IMR-90 (cell line): Measurements from ENCODE around the gene OTUD6A. TPM values are rescaled to one million over a fixed set of nuclear protein-coding genes. Genes with fewer than 3 reads are reported as not detected.

Experiments
- ATAC-seq: fragments of 200-7000 bp; cut with Tn5 transposase; 2 replicates; pipeline ENCODE4 v1.9.1; 2020; ENCODE audit warnings: low read depth, mild to moderate bottlenecking, moderate library complexity
- BruUV-seq: library from RNA; stranded (reverse); fragments of 400-500 nt; replicated peaks from 2 replicates; lab custom pipeline; 2021; lab: Mats Ljungman, UMichigan
- CTCF ChIA-PET: fragments of 300-600 bp; formaldehyde crosslinking; extraction: SDS; loops from one replicate; lab custom pipeline; 2021; ENCODE audit warnings: antibody characterized with exemption; lab: Yijun Ruan, JAX
- POLR2A ChIA-PET: fragments of 300-600 bp; sonication (Branson Sonifier 250); formaldehyde crosslinking; loops from one replicate; lab custom pipeline; 2022; ENCODE audit warnings: antibody characterized with exemption; ENCODE audit not compliant: unreplicated experiment; lab: Charles Lee
- DNase-seq: peaks from one replicate; pipeline ENCODE4 v3.0.0; 2013
- H2AFZ ChIP-seq: replicated peaks from 2 replicates; pipeline ENCODE3; 2013; ENCODE audit warnings: low read length, mild to moderate bottlenecking; ENCODE audit not compliant: poor library complexity
- H2AK5ac ChIP-seq: 2 replicates; pipeline ENCODE4 v1.6.1; 2013; ENCODE audit warnings: low read depth, low read length, inconsistent platforms
- H2AK9ac ChIP-seq: replicated peaks from 2 replicates; pipeline ENCODE3; 2013; ENCODE audit warnings: mild to moderate bottlenecking, low read depth, low read length, moderate library complexity; ENCODE audit not compliant: poor library complexity
- H2BK120ac ChIP-seq: 2 replicates; pipeline ENCODE4 v1.6.1; 2013; ENCODE audit warnings: low read depth, low read length, inconsistent platforms
- H2BK15ac ChIP-seq: 3 replicates; pipeline ENCODE4 v1.6.1; 2013; ENCODE audit warnings: low read depth, low read length, inconsistent platforms
- H2BK20ac ChIP-seq: 2 replicates; pipeline ENCODE4 v1.6.1; 2013; ENCODE audit warnings: low read depth, mild to moderate bottlenecking, inconsistent platforms, low read length, moderate library complexity
- H2BK5ac ChIP-seq: 2 replicates; pipeline ENCODE4 v1.6.1; 2013; ENCODE audit warnings: mild to moderate bottlenecking, low read depth, low read length, inconsistent platforms; ENCODE audit not compliant: poor library complexity, severe bottlenecking
- H3K14ac ChIP-seq: replicated peaks from 2 replicates; pipeline ENCODE4 v1.6.1; 2013; ENCODE audit warnings: low read depth, low read length, inconsistent platforms
- H3K18ac ChIP-seq: 2 replicates; pipeline ENCODE4 v1.6.1; 2013; ENCODE audit warnings: low read depth, low read length, control low read depth
- H3K23ac ChIP-seq: 2 replicates; pipeline ENCODE4 v1.6.1; 2013; ENCODE audit warnings: low read depth, low read length, inconsistent platforms
- H3K27ac ChIP-seq: 2 replicates; pipeline ENCODE4 v1.5.1; 2013; ENCODE audit warnings: mild to moderate bottlenecking, control low read depth, low read length; ENCODE audit not compliant: insufficient read depth
- H3K27me3 ChIP-seq: 2 replicates; pipeline ENCODE4 v1.6.1; 2013; ENCODE audit warnings: low read length; ENCODE audit not compliant: control insufficient read depth, insufficient read depth
- H3K36me3 ChIP-seq: 2 replicates; pipeline ENCODE4 v1.6.1; 2013; ENCODE audit warnings: low read length, mixed read lengths; ENCODE audit not compliant: control insufficient read depth, insufficient read depth
- H3K4ac ChIP-seq: 2 replicates; pipeline ENCODE4 v1.6.1; 2013; ENCODE audit warnings: low read depth, low read length, inconsistent platforms
- H3K4me1 ChIP-seq: 2 replicates; pipeline ENCODE4 v1.6.1; 2013; ENCODE audit warnings: low read length, mixed read lengths; ENCODE audit not compliant: control insufficient read depth, insufficient read depth
- H3K4me2 ChIP-seq: 2 replicates; pipeline ENCODE4 v1.6.1; 2013; ENCODE audit warnings: low read depth, mild to moderate bottlenecking, control low read depth, low read length, moderate library complexity
- H3K4me3 ChIP-seq: 2 replicates; pipeline ENCODE4 v1.5.1; 2013; ENCODE audit warnings: low read depth, mild to moderate bottlenecking, control low read depth, low read length, moderate library complexity; ENCODE audit not compliant: insufficient read depth
- H3K56ac ChIP-seq: 2 replicates; pipeline ENCODE4 v1.6.1; 2013; ENCODE audit warnings: low read length, inconsistent platforms; ENCODE audit not compliant: insufficient read depth; ENCODE audit errors: extremely low read depth
- H3K79me1 ChIP-seq, 2 experiments: 2 replicates each; pipeline ENCODE4 v1.6.1; 2013; ENCODE audit warnings: low read length in 2 of 2, inconsistent platforms in 1 of 2, low read depth in 1 of 2
- H3K9ac ChIP-seq: 2 replicates; pipeline ENCODE4 v1.6.1; 2013; ENCODE audit warnings: low read depth, low read length, control low read depth
- H3K9me1 ChIP-seq: 2 replicates; pipeline ENCODE4 v1.6.1; 2013; ENCODE audit warnings: low read length, inconsistent platforms; ENCODE audit not compliant: insufficient read depth
- H3K9me3 ChIP-seq: 2 replicates; pipeline ENCODE4 v1.6.1; 2013; ENCODE audit warnings: low read length; ENCODE audit not compliant: control insufficient read depth, insufficient read depth
- H4K20me1 ChIP-seq: 2 replicates; pipeline ENCODE4 v1.6.1; 2013; ENCODE audit warnings: low read length, inconsistent platforms; ENCODE audit not compliant: insufficient read depth
- H4K5ac ChIP-seq: 2 replicates; pipeline ENCODE4 v1.6.1; 2013; ENCODE audit warnings: mild to moderate bottlenecking, low read depth, low read length, control low read depth
- H4K8ac ChIP-seq, 2 experiments: 2 replicates each; pipeline ENCODE4 v1.6.1; 2013; ENCODE audit warnings: low read depth in 2 of 2, low read length in 2 of 2, control low read depth in 1 of 2, inconsistent platforms in 1 of 2
- H4K91ac ChIP-seq: 2 replicates; pipeline ENCODE4 v1.6.1; 2013; ENCODE audit warnings: low read depth, low read length, inconsistent platforms; ENCODE audit not compliant: insufficient read depth
- POLR2A ChIP-seq: IDR thresholded peaks from 2 replicates; pipeline ENCODE4 v1.6.1; 2012; ENCODE audit warnings: mild to moderate bottlenecking, low read depth, low read length
- RAD21 ChIP-seq: IDR thresholded peaks from 2 replicates; pipeline ENCODE4 v1.6.1; 2012; ENCODE audit warnings: low read length, improper control_type of control experiment
- RFX5 ChIP-seq: IDR thresholded peaks from 2 replicates; pipeline ENCODE4 v1.8.0; 2012; ENCODE audit warnings: low read depth, mild to moderate bottlenecking, low read length, moderate library complexity
- WGBS, 2 experiments: methylation state at CpG; one replicate each; pipeline versions ENCODE4 v1.1.5 to v1.1.7; 2013; ENCODE audit warnings: missing lambda C conversion rate in 2 of 2; ENCODE audit not compliant: insufficient read length in 1 of 2; ENCODE audit errors: extremely low coverage in 2 of 2; 5-methylcytosine and 5-hydroxymethylcytosine counted together
- dilution Hi-C: fragments of 300-500 bp; cut with HindIII; formaldehyde crosslinking; loops from one replicate; pipeline ENCODE4 v1.14.3; 2018; ENCODE audit warnings: low sequenced_read_pairs; ENCODE audit not compliant: unreplicated experiment
- in situ Hi-C: fragments of 300-500 bp; cut with MboI; formaldehyde crosslinking; loops from 3 replicates; pipeline ENCODE4 v1.14.3; 2019; ENCODE audit warnings: low sequenced_read_pairs, inconsistent platforms, mixed read lengths
- intact Hi-C: fragments of 100-400 bp; cut with micrococcal nuclease; formaldehyde crosslinking; loops from 2 replicates; pipeline ENCODE4 v1.10.0; 2022
- polyA plus RNA-seq, 3 experiments: library from polyadenylated mRNA; depleted of rRNA; stranded (reverse); fragments of >200 nt; gene quantifications; 2 replicates each; pipeline ENCODE4 v1.2.3, GENCODE V29; 2012; ENCODE audit warnings: low replicate concordance in 1 of 3
- total RNA-seq: library from RNA; depleted of rRNA; stranded (reverse); fragments of >200 nt; gene quantifications from 2 replicates; pipeline ENCODE4 v1.2.3, GENCODE V29; 2012
- TF ChIP-seq, protein P1 (sequence below): fragments of 150-350 bp; IDR thresholded peaks from 2 replicates; pipeline ENCODE4 v1.6.1; 2017; ENCODE audit warnings: mild to moderate bottlenecking, antibody characterized with exemption, low read length, low read depth

OTUD6A gene
- total and polyA plus RNA-seq, 2 of the 4 experiments (the other 2 are of a cell fraction), result not detected

DNA sequence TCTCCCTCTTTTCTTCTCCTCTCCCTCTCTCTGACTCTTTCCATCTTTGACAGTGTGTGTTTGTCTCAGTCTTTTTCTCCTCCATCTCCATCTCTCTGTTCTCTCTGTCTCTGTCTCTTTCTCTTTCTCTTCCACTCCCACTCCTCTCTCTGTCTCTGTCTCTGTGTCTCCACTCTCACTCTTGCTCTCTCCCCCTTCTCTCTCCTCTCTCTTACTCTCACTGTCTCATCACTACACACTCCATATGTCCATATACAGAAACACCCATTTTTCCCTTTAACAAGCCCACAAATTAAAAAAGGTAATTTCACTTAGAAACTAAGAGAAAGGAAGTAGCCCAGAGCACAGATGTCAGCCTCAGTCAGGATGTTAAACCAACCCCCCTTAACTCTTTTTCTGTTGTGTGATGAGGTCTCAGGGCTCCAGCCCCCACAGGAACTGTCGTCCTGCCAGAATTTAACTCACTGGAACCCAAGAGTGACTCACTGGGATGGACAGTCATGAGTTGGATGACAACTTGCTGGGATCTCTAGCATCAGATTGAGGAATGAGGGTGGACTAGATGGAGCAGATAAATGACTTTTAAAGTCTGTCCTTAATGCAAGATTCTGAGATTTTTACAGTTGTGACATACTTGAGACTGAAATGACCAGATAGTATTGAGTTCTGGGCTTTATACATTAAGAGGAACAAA lies 27.5 kb downstream of the OTUD6A start:
- Histone ChIP-seq H2AK5ac (no peak overlapping the region), H2BK15ac (no peak overlapping the region), H4K91ac (0 out of 2 replicates have a peak overlapping the region, but pooled peaks have one; percentile 10), H3K9me3 (no peaks in the 10 kb centered on the region), H3K56ac (no peak overlapping the region), H3K14ac (no peak overlapping the region), H4K5ac (peak overlapping the region; percentile 52; the same call in 1 of the 2 replicates), H3K4me2 (no peak overlapping the region), H2BK20ac (no peak overlapping the region; the same call in 1 of the 2 replicates), H3K23ac (no peak overlapping the region), H3K9ac (no peak overlapping the region), H3K27ac (peak overlapping the region; percentile 52; the same call in 1 of the 2 replicates), H4K20me1 (no peaks in the 10 kb centered on the region), H3K9me1 (no peaks in the 10 kb centered on the region), H3K4me3 (no peak overlapping the region), H3K36me3 (no peaks in the 10 kb centered on the region), H3K4me1 (peaks cover 7% of the 10 kb centered on the region), H2BK120ac (peak overlapping the region; percentile 49; the same call in 1 of the 2 replicates), H2AK9ac (no peak overlapping the region), H3K79me1 (no peaks in the 10 kb centered on the region), H2AFZ (no peak overlapping the region), H3K4ac (no peak overlapping the region), H4K8ac (no peak overlapping the region; a peak in 1 of 4 replicates), H3K18ac (peak overlapping the region; percentile 60; the same call in 1 of the 2 replicates), H3K27me3 (peaks cover under 1% of the 10 kb centered on the region), H2BK5ac (no peak overlapping the region)
- POLR2A ChIA-PET, result no interaction called here
- intact Hi-C loops, result no loop called here
- in situ Hi-C loops, result loop anchor here (10.0 kb wide), 1 partner anchor 545 kb away; no protein-coding TSS in a partner anchor
- no TSS peak for BruUV-seq
- ATAC-seq (peak; percentile 32), DNase-seq (peak; percentile 62)
- WGBS, 2 experiments, result no CpG with 5 or more reads among the region's 1 CpG
- CTCF ChIA-PET, result no interaction called here
- no peak for TF ChIP-seq RAD21
- TF ChIP-seq, protein P1, sequence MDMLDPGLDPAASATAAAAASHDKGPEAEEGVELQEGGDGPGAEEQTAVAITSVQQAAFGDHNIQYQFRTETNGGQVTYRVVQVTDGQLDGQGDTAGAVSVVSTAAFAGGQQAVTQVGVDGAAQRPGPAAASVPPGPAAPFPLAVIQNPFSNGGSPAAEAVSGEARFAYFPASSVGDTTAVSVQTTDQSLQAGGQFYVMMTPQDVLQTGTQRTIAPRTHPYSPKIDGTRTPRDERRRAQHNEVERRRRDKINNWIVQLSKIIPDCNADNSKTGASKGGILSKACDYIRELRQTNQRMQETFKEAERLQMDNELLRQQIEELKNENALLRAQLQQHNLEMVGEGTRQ, result no peak
- TF ChIP-seq POLR2A, result no peak
- TF ChIP-seq RFX5, result no peak
- dilution Hi-C loops, result no loop called here
